Hypothalamus (tissue), 51 donors: ENCODE measurements around the gene E2F6.

ENCODE experiments used
- DNase-seq, 51 donors: peaks; one replicate each; lab custom pipeline; 2025; lab: John Stamatoyannopoulos, UW

Gene E2F6

DNA sequence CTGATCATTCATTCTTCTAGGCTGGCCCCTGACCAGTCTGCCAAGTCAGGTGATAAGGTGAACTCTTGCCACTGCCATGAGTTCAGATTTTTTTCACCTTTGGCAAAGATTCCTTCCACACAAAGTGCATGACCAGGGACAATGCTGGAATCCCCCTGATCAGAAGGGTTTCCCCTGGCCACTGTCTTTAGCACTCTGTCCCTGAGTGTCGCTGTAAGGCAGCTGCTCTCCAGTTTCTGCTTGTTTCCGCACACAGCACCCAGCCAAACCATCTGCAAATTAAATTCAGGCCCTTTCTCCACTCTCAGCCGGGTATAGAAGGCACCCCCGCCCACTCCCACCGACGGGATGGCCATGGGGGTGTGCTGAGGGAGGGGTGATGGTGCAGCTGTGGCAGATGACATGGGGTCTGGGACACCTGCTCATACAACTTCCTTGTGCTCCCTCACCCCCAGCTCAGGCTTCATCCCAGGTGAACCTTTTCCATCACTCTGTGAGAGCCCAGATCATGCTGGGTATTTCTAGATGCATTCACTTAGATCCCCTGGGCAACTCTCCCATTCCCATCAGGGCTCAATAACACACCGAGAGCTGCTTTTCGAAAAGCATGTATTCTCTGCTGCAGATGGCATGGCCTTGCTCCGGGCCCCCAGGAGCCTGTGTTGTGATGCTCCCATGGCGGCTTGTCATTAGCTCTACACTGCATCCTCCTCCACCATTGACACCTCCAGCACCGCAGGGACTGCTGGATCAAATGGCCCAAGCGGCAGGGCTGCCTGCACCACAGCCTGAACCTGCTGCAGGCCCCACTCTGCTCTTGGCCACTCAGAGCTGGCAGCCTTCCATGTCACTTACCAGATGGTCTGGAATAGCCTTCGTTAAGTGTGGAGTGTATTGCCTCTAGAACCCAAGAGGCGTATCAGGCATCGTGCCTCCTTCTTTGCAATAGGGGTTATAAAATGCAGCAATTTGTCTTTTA, 69.2 kb downstream of the E2F6 start:
- DNase-seq: no peak

DNA sequence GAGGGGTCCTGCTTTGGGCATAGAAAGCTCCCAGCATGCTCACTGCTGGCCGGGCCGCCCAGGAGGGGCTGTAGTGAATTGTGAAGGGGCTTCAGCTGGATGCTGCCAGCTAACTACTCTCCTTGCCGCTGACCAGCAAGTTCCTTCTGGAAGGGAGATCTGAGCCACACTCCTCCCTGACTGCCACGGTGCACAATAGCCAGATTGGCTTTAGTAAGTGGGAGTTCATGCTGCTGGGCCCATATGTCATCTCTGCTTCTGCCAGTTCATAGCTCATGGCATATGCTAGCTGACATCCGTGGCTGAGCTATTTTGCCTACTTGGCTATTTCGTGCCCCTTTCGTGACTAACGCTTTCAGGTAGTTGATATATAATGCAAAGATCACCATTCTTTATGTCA, 69.9 kb downstream of the E2F6 start:
- no peak for DNase-seq

DNA sequence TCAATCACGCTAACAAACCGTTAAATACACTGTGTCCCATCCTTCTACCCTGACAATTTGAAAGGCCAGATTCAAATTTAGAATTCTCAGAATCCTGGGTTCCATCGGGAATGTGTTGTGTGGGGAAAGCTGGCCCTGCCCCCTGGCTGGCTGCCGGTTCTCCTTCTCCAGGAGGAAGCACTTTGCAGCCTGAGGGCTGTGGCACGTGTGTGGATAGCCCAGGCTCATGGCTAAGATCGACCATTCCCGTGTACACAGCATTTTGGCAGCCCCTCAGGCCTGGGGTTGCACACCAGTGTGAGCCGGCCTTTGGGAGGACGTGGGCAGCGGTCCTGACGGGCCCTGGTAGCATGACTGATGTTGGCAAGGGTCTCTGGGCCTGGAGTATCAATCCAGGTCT, 70.6 kb downstream of the E2F6 start:
- no peak for DNase-seq
